Measurements from ENCODE around the gene CAMK2G. TPM values are rescaled to one million over a fixed set of nuclear protein-coding genes. Genes with fewer than 3 reads are reported as not detected.
"Not testable (repeated sequence)": the region's sequence is repeated elsewhere in the genome, so short reads cannot be mapped to it uniquely, and the experiment has no call there.

Gene CAMK2G
- polyA plus RNA-seq, 3 donors = 19.8 to 22.6 (median 21.7) TPM

- DNase-seq (ENCODE audit: low read depth in 3 of 3, low spot score in 2 of 3) = no peak
These were observed 75.3 kb downstream of the CAMK2G start for GRCh38 chr10:73798927-73799560.

- no peak for DNase-seq (ENCODE audit: low read depth in 3 of 3, low spot score in 2 of 3)
These were observed 76.3 kb downstream of the CAMK2G start for GRCh38 chr10:73798087-73798486.

- DNase-seq (ENCODE audit: low read depth in 3 of 3, low spot score in 2 of 3) = no peak
These were observed 76.9 kb downstream of the CAMK2G start for GRCh38 chr10:73797324-73798025.

GRCh38 chr10:73796766-73797165 lies 77.6 kb downstream of the CAMK2G start:
- no peak for DNase-seq (ENCODE audit: low read depth in 3 of 3, low spot score in 2 of 3)

GRCh38 chr10:73796035-73796434 lies 78.3 kb downstream of the CAMK2G start:
- not testable (repeated sequence) for DNase-seq (ENCODE audit: low read depth in 3 of 3, low spot score in 2 of 3)

GRCh38 chr10:73795491-73795890 lies 78.9 kb downstream of the CAMK2G start:
- DNase-seq (ENCODE audit: low read depth in 3 of 3, low spot score in 2 of 3) = not testable (repeated sequence)

- no peak for DNase-seq (ENCODE audit: low read depth in 3 of 3, low spot score in 2 of 3)
These were observed 80.9 kb downstream of the CAMK2G start for GRCh38 chr10:73793456-73793855.

GRCh38 chr10:73791871-73792400 lies 82.4 kb downstream of the CAMK2G start:
- no peak for DNase-seq (ENCODE audit: low read depth in 3 of 3, low spot score in 2 of 3)

- DNase-seq (ENCODE audit: low read depth in 3 of 3, low spot score in 2 of 3) = no peak
These were observed 83.3 kb downstream of the CAMK2G start for GRCh38 chr10:73790886-73791625.

- no peak for DNase-seq (ENCODE audit: low read depth in 3 of 3, low spot score in 2 of 3)
These were observed 84.7 kb downstream of the CAMK2G start for GRCh38 chr10:73789659-73790055.

GRCh38 chr10:73788864-73789658 lies 85.3 kb downstream of the CAMK2G start:
- no peak for DNase-seq (ENCODE audit: low read depth in 3 of 3, low spot score in 2 of 3)

- DNase-seq (ENCODE audit: low read depth in 3 of 3, low spot score in 2 of 3) = not testable (repeated sequence)
These were observed 87.1 kb downstream of the CAMK2G start for GRCh38 chr10:73787031-73787800.

- DNase-seq (ENCODE audit: low read depth in 3 of 3, low spot score in 2 of 3) = no peak
These were observed 87.9 kb downstream of the CAMK2G start for GRCh38 chr10:73786512-73786885.

- no peak for DNase-seq (ENCODE audit: low read depth in 3 of 3, low spot score in 2 of 3)
These were observed 88.4 kb downstream of the CAMK2G start for GRCh38 chr10:73785721-73786511.

- DNase-seq (ENCODE audit: low read depth in 3 of 3, low spot score in 2 of 3) = peak; percentile 92 to 96 (median 93)
These were observed 89.1 kb downstream of the CAMK2G start, which contains the start of gene ZSWIM8 for GRCh38 chr10:73785211-73785720. ZSWIM8 (plus strand) TSS chr10:73785606; CDS start chr10:73785879, 273 bp downstream.

- no peak for DNase-seq (ENCODE audit: low read depth in 3 of 3, low spot score in 2 of 3)
These were observed 91.6 kb downstream of the CAMK2G start for GRCh38 chr10:73782749-73783085.

GRCh38 chr10:73781879-73782748 lies 92.2 kb downstream of the CAMK2G start, which contains the start of gene CHCHD1:
CHCHD1 (plus strand) TSS chr10:73782048; CDS start chr10:73782076, 28 bp downstream.
- peak; percentile 81 to 86 (median 85) for DNase-seq (ENCODE audit: low read depth in 3 of 3, low spot score in 2 of 3)

- no peak for DNase-seq (ENCODE audit: low read depth in 3 of 3, low spot score in 2 of 3)
These were observed 92.8 kb downstream of the CAMK2G start for GRCh38 chr10:73781548-73781878.

All from right renal cortex interstitium (tissue), 3 donors.